GM19193 (cell line): ENCODE data around the gene GPR157.

ENCODE experiments used
- POLR2A ChIP-seq: IDR thresholded peaks from 4 replicates; pipeline ENCODE4 v1.6.1; 2011; ENCODE audit not compliant: insufficient read depth, insufficient read length; ENCODE audit errors: extremely low read depth

Gene GPR157

DNA sequence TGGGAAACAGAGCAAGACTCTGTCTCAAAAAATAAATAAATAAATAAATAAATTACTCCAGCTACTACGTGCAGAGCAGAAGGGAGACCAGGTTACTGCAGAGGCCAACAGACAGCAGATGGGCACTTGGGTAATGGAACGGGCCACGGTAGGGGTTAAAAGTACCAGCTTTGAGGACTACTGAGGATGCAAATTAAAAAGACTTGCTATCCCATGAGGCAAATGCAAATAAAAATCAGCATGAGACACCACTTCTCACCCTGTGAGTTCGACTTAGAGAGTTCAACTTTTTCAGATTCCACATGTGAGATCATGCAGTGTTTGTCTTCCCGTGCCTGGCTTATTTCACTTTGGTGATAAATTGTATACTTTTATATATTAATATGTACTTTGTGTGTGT lies 66.1 kb downstream of the GPR157 start:
- no peak for TF ChIP-seq POLR2A

DNA sequence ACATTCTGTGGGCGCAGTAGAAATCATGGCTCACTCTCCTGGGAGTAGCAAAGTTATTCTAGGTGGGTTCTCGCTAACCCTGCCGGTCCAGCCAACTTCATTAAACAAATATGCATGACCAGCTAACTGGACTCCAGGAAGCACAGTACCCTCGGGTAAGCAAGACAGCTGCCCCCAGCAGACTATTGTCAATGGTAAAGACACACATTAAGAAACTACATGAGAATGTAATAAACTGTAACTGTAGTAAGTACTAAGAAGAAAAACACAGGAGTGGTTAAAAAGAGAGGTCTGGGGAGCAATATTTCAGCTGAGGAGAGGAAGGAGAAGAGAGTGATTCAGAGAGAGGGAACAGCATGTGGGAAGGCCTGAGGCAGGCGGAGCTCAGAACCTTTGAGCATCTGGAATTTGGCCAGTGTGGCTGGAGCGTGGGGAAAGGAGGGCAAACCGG lies 66.9 kb downstream of the GPR157 start:
- no peak for TF ChIP-seq POLR2A

DNA sequence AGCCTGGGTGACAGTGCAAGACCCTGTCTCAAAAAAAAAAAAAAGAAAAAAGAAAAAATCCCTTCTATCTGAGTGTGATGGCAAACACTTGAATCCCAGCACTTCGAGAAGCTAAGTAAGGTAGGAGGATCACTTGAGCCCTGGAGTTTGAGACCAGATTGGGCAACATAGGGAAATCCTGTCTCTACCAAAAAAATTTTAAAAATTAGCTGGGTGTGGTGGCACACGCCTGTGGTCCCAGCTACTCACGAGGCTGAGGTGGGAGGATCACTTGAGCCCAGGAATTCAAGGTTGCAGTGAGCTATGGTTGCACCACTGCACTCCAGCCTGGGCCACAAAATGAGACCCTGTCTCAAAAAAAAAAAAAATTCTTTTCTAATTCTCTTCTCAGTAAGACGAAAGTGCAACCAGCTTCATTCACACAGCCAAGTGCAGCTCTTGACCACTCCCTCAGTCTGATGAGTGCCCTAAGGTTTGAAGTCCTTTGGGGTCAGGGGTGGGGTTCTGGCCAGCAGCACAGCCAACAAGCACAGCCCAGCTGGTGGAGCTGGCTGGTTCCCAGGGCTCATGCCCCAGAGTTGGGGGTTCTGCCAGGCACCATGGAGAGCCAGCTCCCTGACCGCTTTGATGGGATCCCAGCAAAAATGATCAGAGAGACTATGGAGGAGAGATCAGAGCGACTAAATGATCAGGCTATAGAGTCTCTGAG lies 67.5 kb downstream of the GPR157 start:
- TF ChIP-seq POLR2A: no peak

DNA sequence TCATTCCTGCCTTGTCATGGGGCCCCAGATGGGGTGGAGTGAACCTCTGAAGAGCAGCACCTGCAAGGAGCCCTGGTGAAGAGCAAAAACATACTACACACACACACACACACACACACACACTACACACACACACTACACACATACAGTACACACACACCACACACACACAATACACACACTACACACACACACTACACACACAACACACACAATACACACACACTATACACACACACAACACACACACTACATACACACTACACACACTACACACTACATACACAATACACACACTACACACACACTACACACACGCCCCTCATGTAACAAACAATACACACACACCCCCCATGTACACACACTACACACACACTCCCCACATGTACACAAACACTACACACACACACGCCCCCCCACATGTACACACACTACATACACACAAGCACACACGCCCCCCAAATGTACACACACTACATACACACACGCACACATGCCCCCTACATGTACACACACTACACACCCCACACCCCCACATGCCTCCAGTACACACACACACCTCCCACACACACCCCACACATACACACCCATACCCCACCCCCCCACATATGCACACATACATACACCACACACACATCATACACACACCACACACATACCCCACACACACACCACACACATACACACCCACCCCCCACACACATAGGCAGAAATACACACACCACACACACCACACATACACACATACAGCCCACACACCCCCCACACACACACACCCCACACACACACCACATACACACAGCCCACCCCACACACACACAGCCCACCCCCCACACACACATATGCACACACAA lies 68.8 kb downstream of the GPR157 start:
- TF ChIP-seq POLR2A: no peak

DNA sequence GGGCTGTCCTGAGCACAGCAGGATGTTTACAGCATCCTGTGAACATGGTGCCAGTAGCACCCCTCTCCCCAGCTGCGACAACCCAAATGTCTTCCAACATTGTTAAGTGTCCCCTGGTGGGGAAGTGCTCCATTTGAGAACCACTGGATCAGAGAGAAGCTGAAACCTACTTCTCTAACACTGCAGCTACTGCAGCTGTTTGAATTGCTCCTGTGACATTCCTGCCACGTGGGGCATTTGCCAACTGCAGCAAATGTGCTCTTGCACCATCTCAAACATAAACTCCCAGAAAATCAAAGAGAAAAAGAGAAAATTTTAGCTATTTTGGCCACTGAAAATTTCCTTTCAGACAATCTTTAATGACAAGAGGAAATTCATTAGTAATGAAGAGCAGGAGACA lies 70.4 kb downstream of the GPR157 start:
- no peak for TF ChIP-seq POLR2A

DNA sequence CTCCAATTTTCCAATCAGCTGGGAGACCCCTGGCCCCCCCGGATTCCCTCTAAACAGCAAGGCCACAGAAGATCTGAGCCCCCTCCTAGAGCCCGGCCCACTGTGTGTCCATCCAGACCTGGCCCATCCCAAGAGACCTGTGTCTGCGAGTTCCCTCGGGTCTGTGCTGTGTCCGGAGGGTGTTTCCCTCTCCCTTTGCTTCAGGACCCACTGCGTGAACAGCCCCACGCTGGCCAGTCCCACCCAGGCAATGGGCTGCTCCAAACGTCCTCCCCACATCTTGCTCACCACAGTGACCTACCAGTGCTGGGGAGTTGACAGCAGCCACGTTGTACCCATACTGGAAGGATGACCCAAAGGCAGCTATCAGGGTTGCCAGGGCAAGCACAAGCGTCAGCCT lies 71.1 kb downstream of the GPR157 start:
- TF ChIP-seq POLR2A: peak; percentile 30

DNA sequence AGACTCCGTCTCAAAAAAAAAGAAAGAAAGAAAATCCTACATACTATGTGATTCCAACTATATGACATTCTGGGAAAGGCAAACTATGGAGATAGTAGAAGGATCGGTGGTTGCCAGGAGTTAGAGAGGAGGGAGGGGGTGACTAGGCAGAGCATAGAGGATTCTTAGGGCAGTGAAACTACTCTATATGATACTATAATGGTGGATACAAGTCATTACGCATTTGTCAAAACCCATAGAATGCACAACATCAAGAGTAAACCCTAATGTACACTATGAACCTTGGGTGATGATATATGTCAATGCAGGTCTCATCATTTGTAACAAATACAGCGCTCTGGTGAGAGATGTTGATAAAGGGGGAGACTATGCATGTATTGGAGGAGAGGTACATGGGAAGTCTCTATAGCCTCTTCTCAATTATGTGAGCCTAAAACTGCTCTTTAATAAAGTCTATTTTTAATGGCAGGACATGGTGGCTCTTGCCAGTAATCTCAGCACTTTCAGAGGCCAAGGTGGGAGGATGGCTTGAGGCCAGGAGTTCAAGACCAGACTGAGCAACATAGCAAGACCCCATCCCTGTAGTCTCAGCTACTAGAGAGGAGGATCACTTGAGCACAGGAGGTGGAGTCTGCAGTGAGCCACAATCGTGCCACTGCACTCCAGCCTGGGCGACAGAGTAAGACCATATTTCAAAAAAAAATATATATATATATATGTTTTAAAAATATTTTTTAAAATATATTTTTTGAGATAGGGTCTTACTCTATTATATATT lies 76.4 kb downstream of the GPR157 start:
- no peak for TF ChIP-seq POLR2A

GRCh38 chr1:9051379-9051778 lies 77.5 kb downstream of the GPR157 start:
- TF ChIP-seq POLR2A: no peak

DNA sequence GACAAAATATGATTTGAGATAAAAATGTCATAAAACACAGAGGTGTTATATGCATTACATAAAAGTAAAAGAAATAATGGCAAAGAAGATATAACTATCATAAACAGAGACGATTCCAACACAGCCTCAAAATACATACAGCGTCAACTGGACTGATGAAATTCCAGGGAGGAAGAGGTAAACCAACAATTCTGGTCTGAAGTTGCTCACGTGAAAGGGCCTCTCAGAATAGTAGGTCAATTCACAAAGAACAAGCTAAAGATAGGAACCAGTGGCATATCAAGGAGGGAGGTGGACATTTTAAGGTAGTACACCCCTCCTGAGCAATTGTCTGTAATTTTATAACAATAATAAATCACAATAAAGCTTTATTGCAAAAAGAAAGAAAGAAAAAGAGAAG lies 78.1 kb downstream of the GPR157 start:
- no peak for TF ChIP-seq POLR2A
